ENCODE measurements around the gene RSPRY1.

RSPRY1 gene

GRCh38 chr16:57283214-57283958 is 97.3 kb downstream of the RSPRY1 start:
- TF ChIP-seq CTCF (IDR thresholded peaks at IDR 0.05; ENCODE audit: low read depth, low read length): no peak
- DNase-seq (ENCODE audit: extremely low read depth, low read depth): no peak

- TF ChIP-seq CTCF (IDR thresholded peaks at IDR 0.05; ENCODE audit: low read depth, low read length): no peak
- no peak for DNase-seq (ENCODE audit: extremely low read depth, low read depth)
Measured at GRCh38 chr16:57283959-57284208, 97.8 kb downstream of the RSPRY1 start.

- TF ChIP-seq CTCF (IDR thresholded peaks at IDR 0.05; ENCODE audit: low read depth, low read length): no peak
- DNase-seq (ENCODE audit: extremely low read depth, low read depth): no peak
Measured at GRCh38 chr16:57284209-57284951, 98.3 kb downstream of the RSPRY1 start, which contains the start of gene PLLP. PLLP (minus strand) TSS chr16:57284672; CDS start chr16:57284540, 132 bp downstream.

GRCh38 chr16:57284952-57285363 is 98.8 kb downstream of the RSPRY1 start:
- TF ChIP-seq CTCF (IDR thresholded peaks at IDR 0.05; ENCODE audit: low read depth, low read length): no peak
- no peak for DNase-seq (ENCODE audit: extremely low read depth, low read depth)

- no peak for TF ChIP-seq CTCF (IDR thresholded peaks at IDR 0.05; ENCODE audit: low read depth, low read length)
- no peak for DNase-seq (ENCODE audit: extremely low read depth, low read depth)
Measured at GRCh38 chr16:57285379-57285778, 99.2 kb downstream of the RSPRY1 start.

GRCh38 chr16:57289391-57290257 is 103.5 kb downstream of the RSPRY1 start:
- no peak for TF ChIP-seq CTCF (IDR thresholded peaks at IDR 0.05; ENCODE audit: low read depth, low read length)
- DNase-seq (ENCODE audit: extremely low read depth, low read depth): no peak
